ENCODE data around the gene SCMH1.

DNA sequence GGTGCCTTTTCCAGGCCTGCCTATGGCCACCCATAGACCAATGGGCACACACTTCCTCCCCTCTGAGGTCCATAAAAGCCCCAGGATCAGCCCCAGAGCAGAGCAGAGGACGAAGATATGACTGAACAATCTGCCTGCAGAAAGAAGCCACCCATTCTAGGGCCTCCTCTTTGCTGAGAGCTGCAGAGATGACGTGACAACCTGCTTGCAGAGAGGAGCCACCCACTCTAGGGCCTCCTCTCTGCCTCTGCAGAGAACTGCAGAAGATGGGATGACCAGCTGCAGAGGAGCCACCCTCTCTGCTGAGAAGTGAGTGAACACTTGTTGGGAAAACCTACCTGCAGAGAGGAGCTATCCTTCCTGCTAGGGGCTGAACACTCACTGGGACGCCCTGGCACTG lies 79.7 kb downstream of the SCMH1 start:
- no peak for TF ChIP-seq SIN3A (IDR thresholded peaks at IDR 0.05; ENCODE audit: borderline replicate concordance, insufficient read depth, low read depth, low read length)
- TF ChIP-seq, protein P1, sequence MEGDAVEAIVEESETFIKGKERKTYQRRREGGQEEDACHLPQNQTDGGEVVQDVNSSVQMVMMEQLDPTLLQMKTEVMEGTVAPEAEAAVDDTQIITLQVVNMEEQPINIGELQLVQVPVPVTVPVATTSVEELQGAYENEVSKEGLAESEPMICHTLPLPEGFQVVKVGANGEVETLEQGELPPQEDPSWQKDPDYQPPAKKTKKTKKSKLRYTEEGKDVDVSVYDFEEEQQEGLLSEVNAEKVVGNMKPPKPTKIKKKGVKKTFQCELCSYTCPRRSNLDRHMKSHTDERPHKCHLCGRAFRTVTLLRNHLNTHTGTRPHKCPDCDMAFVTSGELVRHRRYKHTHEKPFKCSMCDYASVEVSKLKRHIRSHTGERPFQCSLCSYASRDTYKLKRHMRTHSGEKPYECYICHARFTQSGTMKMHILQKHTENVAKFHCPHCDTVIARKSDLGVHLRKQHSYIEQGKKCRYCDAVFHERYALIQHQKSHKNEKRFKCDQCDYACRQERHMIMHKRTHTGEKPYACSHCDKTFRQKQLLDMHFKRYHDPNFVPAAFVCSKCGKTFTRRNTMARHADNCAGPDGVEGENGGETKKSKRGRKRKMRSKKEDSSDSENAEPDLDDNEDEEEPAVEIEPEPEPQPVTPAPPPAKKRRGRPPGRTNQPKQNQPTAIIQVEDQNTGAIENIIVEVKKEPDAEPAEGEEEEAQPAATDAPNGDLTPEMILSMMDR (IDR thresholded peaks at IDR 0.05), result no peak

All from Panc1 (cell line).